Measurements from ENCODE around the gene IL4R.

DNA sequence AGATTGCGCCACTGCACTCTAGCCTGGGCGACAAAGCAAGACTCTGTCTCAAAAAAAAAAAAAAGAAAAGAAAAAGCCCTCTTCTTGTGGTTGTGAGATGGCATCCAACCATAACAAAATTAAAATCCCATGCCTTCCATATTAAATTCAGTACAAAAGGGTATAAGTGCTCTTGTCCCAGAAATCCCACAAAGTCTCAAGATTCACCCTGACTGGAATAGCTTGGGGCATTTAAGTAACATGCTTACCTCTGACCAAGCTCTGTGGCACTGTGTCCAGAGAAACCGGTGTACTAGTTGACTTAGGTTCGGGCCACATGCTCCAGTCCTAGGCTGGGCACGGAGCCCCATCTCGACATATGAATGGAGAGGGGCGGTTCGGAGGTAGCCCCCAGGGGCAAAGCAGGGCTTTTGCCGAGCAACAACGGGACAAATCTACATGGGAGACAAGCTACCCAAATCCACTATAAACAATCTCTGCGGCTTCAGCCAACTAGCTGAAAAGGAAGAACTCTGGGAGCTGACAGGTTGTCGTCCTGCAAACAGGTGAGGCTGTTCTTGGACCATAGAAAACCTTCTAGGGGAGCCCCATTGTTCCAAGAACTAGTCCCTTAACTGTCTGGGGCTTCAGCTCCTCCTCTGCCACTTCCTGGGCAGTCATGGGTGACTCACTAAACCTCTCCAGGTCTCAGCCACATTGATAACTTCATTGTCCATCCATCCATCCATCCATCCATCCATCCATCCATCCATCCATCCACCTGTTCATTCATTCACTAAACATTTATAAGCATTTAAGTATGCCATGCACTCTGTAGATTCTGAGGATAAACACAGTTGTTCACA, 10.3 kb upstream of the IL4R start:
- TF ChIP-seq, protein P1, sequence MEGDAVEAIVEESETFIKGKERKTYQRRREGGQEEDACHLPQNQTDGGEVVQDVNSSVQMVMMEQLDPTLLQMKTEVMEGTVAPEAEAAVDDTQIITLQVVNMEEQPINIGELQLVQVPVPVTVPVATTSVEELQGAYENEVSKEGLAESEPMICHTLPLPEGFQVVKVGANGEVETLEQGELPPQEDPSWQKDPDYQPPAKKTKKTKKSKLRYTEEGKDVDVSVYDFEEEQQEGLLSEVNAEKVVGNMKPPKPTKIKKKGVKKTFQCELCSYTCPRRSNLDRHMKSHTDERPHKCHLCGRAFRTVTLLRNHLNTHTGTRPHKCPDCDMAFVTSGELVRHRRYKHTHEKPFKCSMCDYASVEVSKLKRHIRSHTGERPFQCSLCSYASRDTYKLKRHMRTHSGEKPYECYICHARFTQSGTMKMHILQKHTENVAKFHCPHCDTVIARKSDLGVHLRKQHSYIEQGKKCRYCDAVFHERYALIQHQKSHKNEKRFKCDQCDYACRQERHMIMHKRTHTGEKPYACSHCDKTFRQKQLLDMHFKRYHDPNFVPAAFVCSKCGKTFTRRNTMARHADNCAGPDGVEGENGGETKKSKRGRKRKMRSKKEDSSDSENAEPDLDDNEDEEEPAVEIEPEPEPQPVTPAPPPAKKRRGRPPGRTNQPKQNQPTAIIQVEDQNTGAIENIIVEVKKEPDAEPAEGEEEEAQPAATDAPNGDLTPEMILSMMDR (IDR thresholded peaks at IDR 0.05) = no peak
- TF ChIP-seq POLR2AphosphoS5 (IDR thresholded peaks at IDR 0.05) = no peak
